GM12872 (cell line): Measurements from ENCODE around the gene ADGRG1.

Source experiments
- CTCF ChIP-seq: IDR thresholded peaks from 3 replicates; pipeline ENCODE4 v1.5.1; 2011; ENCODE audit warnings: low read depth, mild to moderate bottlenecking, low read length, moderate library complexity; ENCODE audit not compliant: insufficient read depth

ADGRG1 gene

GRCh38 chr16:57607676-57608461, 20.6 kb upstream of the ADGRG1 start:
- TF ChIP-seq CTCF, result no peak

- TF ChIP-seq CTCF, result no peak
Measured at GRCh38 chr16:57608462-57609113, 19.8 kb upstream of the ADGRG1 start.

GRCh38 chr16:57609541-57610401, 18.7 kb upstream of the ADGRG1 start:
- TF ChIP-seq CTCF, result peak; percentile 61

- no peak for TF ChIP-seq CTCF
Measured at GRCh38 chr16:57610611-57611010, 17.8 kb upstream of the ADGRG1 start.

GRCh38 chr16:57611181-57611580, 17.2 kb upstream of the ADGRG1 start:
- no peak for TF ChIP-seq CTCF

GRCh38 chr16:57611706-57612105, 16.7 kb upstream of the ADGRG1 start:
- no peak for TF ChIP-seq CTCF

- no peak for TF ChIP-seq CTCF
Measured at GRCh38 chr16:57612494-57612893, 15.9 kb upstream of the ADGRG1 start.
